HepG2 (cell line): Measurements from ENCODE around the gene NPHS1.

Experiments used
- CEBPB ChIP-seq: IDR thresholded peaks from 2 replicates; pipeline ENCODE4 v1.6.1; 2011; ENCODE audit warnings: low read depth, low read length, improper control_type of control experiment, borderline replicate concordance
- HDAC6 ChIP-seq: fragments of 200-600 bp; sonication (generic); IDR thresholded peaks from 2 replicates; pipeline ENCODE4 v1.7.0; 2017; ENCODE audit warnings: mild to moderate bottlenecking, antibody characterized with exemption, low read length, low read depth
- POLR2A ChIP-seq, 2 experiments: IDR thresholded peaks; 2 replicates each; pipeline ENCODE4 v1.6.1; 2011; ENCODE audit warnings: low read depth in 2 of 2, low read length in 2 of 2, mild to moderate bottlenecking in 1 of 2, moderate library complexity in 1 of 2; ENCODE audit not compliant: insufficient read depth in 1 of 2
- PRMT3 ChIP-seq: sonication (generic); formaldehyde crosslinking; IDR thresholded peaks from 2 replicates; pipeline ENCODE4 v1.8.1; 2022; ENCODE audit warnings: low read depth, mild to moderate bottlenecking, moderate library complexity, missing genetic modification reagents, borderline replicate concordance
- SMC3 ChIP-seq: IDR thresholded peaks from 2 replicates; pipeline ENCODE4 v1.6.1; 2011; ENCODE audit warnings: low read length, improper control_type of control experiment
- SP4 ChIP-seq: sonication (generic); formaldehyde crosslinking; IDR thresholded peaks from 2 replicates; pipeline ENCODE4 v1.8.1; 2023; ENCODE audit warnings: mild to moderate bottlenecking, missing genetic modification reagents
- YY1 ChIP-seq: IDR thresholded peaks from 2 replicates; pipeline ENCODE4 v1.6.1; 2011; ENCODE audit warnings: low read length, low read depth, moderate library complexity, mild to moderate bottlenecking; ENCODE audit not compliant: insufficient read depth, insufficient replicate concordance
- ZNF34 ChIP-seq: sonication (generic); formaldehyde crosslinking; IDR thresholded peaks from 2 replicates; pipeline ENCODE4 v1.4.0; 2020; ENCODE audit warnings: mild to moderate bottlenecking, missing genetic modification reagents, borderline replicate concordance
- TF ChIP-seq, protein P1 (sequence below): sonication (generic); formaldehyde crosslinking; IDR thresholded peaks from 2 replicates; pipeline ENCODE4 v1.4.0; 2020; ENCODE audit warnings: low read depth, mild to moderate bottlenecking, missing genetic modification reagents
- TF ChIP-seq, protein P2 (sequence below): sonication (generic); formaldehyde crosslinking; IDR thresholded peaks from 2 replicates; pipeline ENCODE4 v1.8.0; 2022; ENCODE audit warnings: mild to moderate bottlenecking, missing genetic modification reagents, borderline replicate concordance
- TF ChIP-seq, protein P3 (sequence below): sonication (generic); formaldehyde crosslinking; IDR thresholded peaks from 2 replicates; pipeline ENCODE4 v1.5.0; 2020; ENCODE audit warnings: mild to moderate bottlenecking, missing genetic modification reagents, moderate library complexity
- TF ChIP-seq, protein P4 (sequence below): sonication (generic); formaldehyde crosslinking; IDR thresholded peaks from 2 replicates; pipeline ENCODE4 v1.8.1; 2023; ENCODE audit warnings: mild to moderate bottlenecking, missing genetic modification reagents
- TF ChIP-seq, protein P5 (sequence below): sonication (generic); formaldehyde crosslinking; IDR thresholded peaks from 2 replicates; pipeline ENCODE4 v1.4.0; 2020; ENCODE audit warnings: mild to moderate bottlenecking, missing genetic modification reagents

DNA sequence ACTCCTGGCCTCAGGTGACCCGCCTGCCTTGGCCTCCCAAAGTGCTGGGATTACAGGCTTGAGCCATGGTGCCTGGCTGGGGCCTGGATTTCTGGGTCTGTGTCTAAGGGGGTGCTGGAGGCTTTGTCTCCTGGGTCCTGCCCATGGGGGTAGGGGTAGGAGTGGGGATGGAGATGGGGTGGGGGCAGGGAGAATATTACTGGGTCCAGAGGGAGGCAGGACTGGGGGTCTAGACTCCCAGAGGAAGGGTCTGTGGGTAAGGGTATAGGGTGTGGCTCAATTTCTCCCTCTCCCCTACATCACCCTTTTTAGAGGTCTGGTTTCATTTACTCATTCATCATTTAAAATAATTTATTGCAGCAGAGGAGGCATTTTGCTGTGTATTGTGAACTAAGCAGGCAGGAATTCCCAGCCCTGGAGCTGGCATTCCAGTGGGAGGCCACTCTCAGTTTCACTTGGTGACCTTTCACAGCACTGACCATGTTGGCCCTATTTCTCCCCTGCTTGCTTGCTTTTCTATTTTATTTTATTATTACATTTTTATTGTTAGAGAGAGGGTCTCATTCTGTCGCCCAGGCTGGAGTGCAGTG lies 48.8 kb upstream of the NPHS1 start:
- TF ChIP-seq SP4 (CRISPR knock-in tag): no peak
- TF ChIP-seq PRMT3 (CRISPR knock-in tag): no peak
- TF ChIP-seq, protein P1, sequence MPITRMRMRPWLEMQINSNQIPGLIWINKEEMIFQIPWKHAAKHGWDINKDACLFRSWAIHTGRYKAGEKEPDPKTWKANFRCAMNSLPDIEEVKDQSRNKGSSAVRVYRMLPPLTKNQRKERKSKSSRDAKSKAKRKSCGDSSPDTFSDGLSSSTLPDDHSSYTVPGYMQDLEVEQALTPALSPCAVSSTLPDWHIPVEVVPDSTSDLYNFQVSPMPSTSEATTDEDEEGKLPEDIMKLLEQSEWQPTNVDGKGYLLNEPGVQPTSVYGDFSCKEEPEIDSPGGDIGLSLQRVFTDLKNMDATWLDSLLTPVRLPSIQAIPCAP (CRISPR knock-in tag): no peak
- TF ChIP-seq POLR2A (IDR thresholded peaks at IDR 0.05; ENCODE audit: insufficient read depth in 1 of 2, low read depth in 2 of 2, low read length in 2 of 2): no peak
- no peak for TF ChIP-seq ZNF34 (CRISPR knock-in tag)
- TF ChIP-seq HDAC6: no peak
- TF ChIP-seq, protein P2, sequence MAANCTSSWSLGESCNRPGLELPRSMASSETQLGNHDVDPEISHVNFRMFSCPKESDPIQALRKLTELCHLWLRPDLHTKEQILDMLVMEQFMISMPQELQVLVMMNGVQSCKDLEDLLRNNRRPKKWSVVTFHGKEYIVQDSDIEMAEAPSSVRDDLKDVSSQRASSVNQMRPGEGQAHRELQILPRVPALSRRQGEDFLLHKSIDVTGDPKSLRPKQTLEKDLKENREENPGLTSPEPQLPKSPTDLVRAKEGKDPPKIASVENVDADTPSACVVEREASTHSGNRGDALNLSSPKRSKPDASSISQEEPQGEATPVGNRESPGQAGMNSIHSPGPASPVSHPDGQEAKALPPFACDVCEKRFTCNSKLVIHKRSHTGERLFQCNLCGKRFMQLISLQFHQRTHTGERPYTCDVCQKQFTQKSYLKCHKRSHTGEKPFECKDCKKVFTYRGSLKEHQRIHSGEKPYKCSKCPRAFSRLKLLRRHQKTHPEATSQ (CRISPR knock-in tag): no peak
- TF ChIP-seq YY1: no peak
- TF ChIP-seq, protein P3, sequence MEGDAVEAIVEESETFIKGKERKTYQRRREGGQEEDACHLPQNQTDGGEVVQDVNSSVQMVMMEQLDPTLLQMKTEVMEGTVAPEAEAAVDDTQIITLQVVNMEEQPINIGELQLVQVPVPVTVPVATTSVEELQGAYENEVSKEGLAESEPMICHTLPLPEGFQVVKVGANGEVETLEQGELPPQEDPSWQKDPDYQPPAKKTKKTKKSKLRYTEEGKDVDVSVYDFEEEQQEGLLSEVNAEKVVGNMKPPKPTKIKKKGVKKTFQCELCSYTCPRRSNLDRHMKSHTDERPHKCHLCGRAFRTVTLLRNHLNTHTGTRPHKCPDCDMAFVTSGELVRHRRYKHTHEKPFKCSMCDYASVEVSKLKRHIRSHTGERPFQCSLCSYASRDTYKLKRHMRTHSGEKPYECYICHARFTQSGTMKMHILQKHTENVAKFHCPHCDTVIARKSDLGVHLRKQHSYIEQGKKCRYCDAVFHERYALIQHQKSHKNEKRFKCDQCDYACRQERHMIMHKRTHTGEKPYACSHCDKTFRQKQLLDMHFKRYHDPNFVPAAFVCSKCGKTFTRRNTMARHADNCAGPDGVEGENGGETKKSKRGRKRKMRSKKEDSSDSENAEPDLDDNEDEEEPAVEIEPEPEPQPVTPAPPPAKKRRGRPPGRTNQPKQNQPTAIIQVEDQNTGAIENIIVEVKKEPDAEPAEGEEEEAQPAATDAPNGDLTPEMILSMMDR: no peak
- no peak for TF ChIP-seq SMC3
- no peak for TF ChIP-seq CEBPB
- TF ChIP-seq, protein P4, sequence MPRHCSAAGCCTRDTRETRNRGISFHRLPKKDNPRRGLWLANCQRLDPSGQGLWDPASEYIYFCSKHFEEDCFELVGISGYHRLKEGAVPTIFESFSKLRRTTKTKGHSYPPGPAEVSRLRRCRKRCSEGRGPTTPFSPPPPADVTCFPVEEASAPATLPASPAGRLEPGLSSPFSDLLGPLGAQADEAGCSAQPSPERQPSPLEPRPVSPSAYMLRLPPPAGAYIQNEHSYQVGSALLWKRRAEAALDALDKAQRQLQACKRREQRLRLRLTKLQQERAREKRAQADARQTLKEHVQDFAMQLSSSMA (CRISPR knock-in tag): no peak
- TF ChIP-seq, protein P5, sequence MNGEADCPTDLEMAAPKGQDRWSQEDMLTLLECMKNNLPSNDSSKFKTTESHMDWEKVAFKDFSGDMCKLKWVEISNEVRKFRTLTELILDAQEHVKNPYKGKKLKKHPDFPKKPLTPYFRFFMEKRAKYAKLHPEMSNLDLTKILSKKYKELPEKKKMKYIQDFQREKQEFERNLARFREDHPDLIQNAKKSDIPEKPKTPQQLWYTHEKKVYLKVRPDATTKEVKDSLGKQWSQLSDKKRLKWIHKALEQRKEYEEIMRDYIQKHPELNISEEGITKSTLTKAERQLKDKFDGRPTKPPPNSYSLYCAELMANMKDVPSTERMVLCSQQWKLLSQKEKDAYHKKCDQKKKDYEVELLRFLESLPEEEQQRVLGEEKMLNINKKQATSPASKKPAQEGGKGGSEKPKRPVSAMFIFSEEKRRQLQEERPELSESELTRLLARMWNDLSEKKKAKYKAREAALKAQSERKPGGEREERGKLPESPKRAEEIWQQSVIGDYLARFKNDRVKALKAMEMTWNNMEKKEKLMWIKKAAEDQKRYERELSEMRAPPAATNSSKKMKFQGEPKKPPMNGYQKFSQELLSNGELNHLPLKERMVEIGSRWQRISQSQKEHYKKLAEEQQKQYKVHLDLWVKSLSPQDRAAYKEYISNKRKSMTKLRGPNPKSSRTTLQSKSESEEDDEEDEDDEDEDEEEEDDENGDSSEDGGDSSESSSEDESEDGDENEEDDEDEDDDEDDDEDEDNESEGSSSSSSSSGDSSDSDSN: no peak
